Activated naive CD8-positive, alpha-beta T cell treated with anti-CD3 and anti-CD28 coated beads for 36 hours (primary cell): ENCODE results near the gene LBHD2. TPM values are rescaled to one million over a fixed set of nuclear protein-coding genes. Genes with fewer than 3 reads are reported as not detected.

ENCODE experiments used
- DNase-seq: peaks from one replicate; pipeline ENCODE4 v3.0.0; 2021
- H3K27ac Mint-ChIP-seq: one replicate; pipeline ENCODE4 v1.8.0; 2022; ENCODE audit warnings: mild to moderate bottlenecking, moderate library complexity, mixed read lengths
- H3K27me3 Mint-ChIP-seq: one replicate; pipeline ENCODE4 v1.8.0; 2022; ENCODE audit warnings: mild to moderate bottlenecking, mixed read lengths
- H3K36me3 Mint-ChIP-seq: one replicate; pipeline ENCODE4 v1.8.0; 2021; ENCODE audit warnings: mild to moderate bottlenecking, mixed read lengths
- H3K4me1 Mint-ChIP-seq: one replicate; pipeline ENCODE4 v1.8.0; 2021; ENCODE audit warnings: mixed read lengths
- H3K4me3 Mint-ChIP-seq: one replicate; pipeline ENCODE4 v1.8.0; 2022; ENCODE audit warnings: mild to moderate bottlenecking, moderate library complexity, mixed read lengths
- H3K9me3 Mint-ChIP-seq: one replicate; pipeline ENCODE4 v1.8.0; 2022; ENCODE audit warnings: mixed read lengths
- total RNA-seq, 2 experiments: library from RNA; stranded (reverse); gene quantifications; one replicate each; pipeline ENCODE4 v1.2.3, GENCODE V29; 2021

LBHD2 gene
- total RNA-seq, 2 experiments from 2014 or later = not detected

DNA sequence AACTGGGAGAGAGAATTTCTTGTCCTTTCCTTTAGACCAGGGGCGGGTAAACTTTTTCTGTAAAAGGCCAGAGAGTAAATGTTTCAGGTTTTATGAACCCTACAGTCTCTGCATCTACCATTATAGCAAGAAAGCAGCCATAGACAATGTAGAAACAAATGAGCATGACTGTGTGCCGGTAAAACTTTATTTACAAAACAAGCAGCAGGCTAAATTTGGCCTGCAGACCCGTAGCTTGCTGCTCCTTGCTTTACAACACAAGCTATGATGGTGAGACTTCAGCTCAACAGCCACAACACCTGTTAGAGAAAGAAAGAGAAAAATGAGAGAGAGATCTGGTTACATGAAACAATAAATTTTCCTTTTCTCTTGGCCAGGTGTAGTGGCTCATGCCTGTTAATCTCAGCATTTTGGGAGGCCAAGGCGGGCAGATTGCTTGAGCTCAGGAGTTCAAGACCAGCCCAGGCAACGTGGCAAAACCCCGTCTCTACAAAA, 22.5 kb upstream of the LBHD2 start:
- H3K27ac Mint-ChIP-seq = no peak overlapping the region

DNA sequence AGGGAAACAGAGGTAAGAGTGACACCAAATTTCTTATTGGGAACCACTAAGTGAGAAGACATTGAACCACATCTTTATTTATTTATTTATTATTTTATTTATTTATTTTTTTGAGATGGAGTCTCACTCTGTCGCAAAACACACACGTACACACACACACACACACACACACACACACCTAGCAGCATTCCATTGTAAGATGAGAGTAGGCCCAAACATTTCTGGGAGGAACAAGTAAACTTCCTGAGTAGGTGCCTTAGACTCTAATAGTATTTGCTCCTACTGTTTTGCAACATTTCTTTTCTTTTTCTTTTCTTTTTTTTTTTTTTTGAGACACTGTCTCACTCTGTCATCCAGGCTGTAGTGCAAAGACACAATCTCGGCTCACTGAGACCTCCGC, 19.6 kb upstream of the LBHD2 start:
- H3K27ac Mint-ChIP-seq = no peak overlapping the region
- H3K4me1 Mint-ChIP-seq = no peaks in the 10 kb centered on the region
- no peaks in the 10 kb centered on the region for H3K36me3 Mint-ChIP-seq
- peaks cover 18% of the 10 kb centered on the region for H3K27me3 Mint-ChIP-seq
- H3K4me3 Mint-ChIP-seq = no peak overlapping the region
- no peak for DNase-seq
- no peaks in the 10 kb centered on the region for H3K9me3 Mint-ChIP-seq

More for the DNA sequence above, 22.5 kb upstream of the LBHD2 start:
- peaks cover 31% of the 10 kb centered on the region for H3K27me3 Mint-ChIP-seq
- H3K4me3 Mint-ChIP-seq = no peak overlapping the region
- no peaks in the 10 kb centered on the region for H3K9me3 Mint-ChIP-seq
- no peaks in the 10 kb centered on the region for H3K36me3 Mint-ChIP-seq
- no peak for DNase-seq
- H3K4me1 Mint-ChIP-seq = no peaks in the 10 kb centered on the region

DNA sequence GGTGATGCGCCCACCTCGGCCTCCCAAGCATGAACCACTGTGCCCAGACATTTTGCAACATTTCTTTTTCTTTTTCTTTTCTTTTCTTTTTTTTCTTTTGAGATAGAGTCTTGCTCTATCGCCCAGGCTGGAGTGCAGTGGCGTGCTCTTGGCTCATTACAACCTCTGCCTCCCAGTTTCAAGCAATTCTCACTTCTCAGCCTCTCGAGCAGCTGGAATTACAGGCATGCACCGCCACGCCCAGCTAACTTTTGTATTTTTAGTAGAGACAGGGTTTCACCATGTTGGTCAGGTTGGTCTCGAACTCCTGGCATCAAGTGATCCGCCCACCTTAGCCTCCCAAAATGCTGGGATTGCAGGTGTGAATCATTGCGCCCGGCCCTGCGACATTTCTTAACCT, 19.0 kb upstream of the LBHD2 start:
- Mint-ChIP-seq H3K27me3 (peaks cover 12% of the 10 kb centered on the region), H3K36me3 (no peaks in the 10 kb centered on the region)

DNA sequence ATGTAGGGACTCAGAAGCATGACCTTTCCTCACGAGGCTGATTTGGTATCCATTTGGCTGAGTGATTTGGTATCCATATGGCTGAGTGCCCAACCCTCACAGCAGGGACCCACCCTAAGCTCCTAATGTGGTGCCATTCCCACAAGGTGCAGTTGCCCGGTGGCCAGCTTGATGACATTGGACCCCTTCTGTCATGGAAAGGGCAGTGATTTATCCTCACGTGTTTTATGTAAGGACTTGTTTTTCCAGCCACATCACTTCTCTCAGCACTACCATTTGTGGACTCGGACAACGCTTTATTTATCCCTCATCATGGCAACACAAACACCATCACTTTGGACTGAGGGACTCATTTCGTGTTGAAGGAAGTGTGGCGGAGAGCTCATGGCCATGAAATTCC, 18.1 kb upstream of the LBHD2 start:
- no peak overlapping the region for H3K27ac Mint-ChIP-seq
- no peaks in the 10 kb centered on the region for H3K4me1 Mint-ChIP-seq
- H3K27me3 Mint-ChIP-seq = peaks cover 9% of the 10 kb centered on the region
- no peak for DNase-seq
- H3K4me3 Mint-ChIP-seq = no peak overlapping the region
- no peaks in the 10 kb centered on the region for H3K9me3 Mint-ChIP-seq
- no peaks in the 10 kb centered on the region for H3K36me3 Mint-ChIP-seq

More for the DNA sequence above, 19.0 kb upstream of the LBHD2 start:
- no peak overlapping the region for H3K4me3 Mint-ChIP-seq
- no peaks in the 10 kb centered on the region for H3K4me1 Mint-ChIP-seq
- H3K27ac Mint-ChIP-seq = no peak overlapping the region
- no peak for DNase-seq
- no peaks in the 10 kb centered on the region for H3K9me3 Mint-ChIP-seq

DNA sequence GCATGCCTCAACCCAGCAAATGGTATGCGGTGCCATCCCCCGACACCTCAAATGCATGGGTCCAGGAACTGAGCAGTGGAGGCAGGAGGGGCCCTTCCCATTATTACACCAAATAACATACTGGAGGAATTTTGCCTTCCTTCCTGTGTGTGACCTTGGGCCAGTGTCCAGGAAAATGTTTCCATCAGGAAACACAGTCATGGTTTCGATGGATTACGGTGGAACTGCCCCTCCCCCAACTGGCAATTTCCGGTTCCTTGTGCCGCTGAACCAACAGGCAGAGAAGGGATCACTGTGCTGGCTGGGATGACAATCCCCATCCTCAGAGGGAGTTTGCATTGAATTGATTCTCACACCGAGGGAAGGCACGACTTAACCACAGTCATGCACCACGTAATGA, 17.6 kb upstream of the LBHD2 start:
- Mint-ChIP-seq H3K27me3 (peaks cover 9% of the 10 kb centered on the region), H3K9me3 (no peaks in the 10 kb centered on the region), H3K4me1 (no peaks in the 10 kb centered on the region), H3K36me3 (no peaks in the 10 kb centered on the region), H3K4me3 (no peak overlapping the region), H3K27ac (no peak overlapping the region)
- no peak for DNase-seq

DNA sequence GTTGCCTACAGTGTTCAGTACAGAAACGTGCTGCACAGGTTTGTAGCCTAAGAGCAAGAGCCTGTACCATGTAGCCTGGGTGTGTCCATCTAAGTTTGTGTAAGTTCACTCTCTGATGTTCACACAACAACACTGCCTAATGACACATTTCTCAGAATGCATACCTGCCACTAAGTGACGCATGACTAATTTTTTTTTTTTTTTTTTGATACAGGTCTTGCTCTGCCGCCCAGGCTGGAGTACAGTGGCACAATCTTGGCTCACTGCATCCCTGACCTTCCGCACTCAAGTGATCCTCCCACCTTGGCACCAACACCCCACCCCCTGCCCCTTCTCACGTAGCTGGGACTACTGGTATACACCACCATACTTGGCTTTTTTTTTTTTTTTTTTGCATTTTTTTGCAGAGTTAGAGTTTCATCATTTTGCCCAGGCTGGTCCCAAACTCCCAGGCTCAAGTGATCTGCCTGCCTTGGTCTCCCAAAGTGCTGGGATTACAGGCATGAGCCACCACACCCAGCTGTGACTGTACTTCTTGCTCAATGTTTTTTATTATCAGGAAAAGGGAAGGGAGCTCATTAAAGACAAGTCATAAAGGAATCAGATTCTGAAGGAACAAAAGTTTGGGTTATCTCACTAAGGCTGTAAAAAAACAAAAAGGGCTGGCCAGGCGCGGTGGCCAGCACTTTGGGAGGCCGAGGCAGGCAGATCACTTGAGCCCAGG, 16.6 kb upstream of the LBHD2 start:
- Mint-ChIP-seq H3K27ac (no peak overlapping the region), H3K36me3 (no peaks in the 10 kb centered on the region), H3K9me3 (no peaks in the 10 kb centered on the region), H3K27me3 (peaks cover 9% of the 10 kb centered on the region), H3K4me1 (no peaks in the 10 kb centered on the region), H3K4me3 (no peak overlapping the region)
- DNase-seq = no peak

DNA sequence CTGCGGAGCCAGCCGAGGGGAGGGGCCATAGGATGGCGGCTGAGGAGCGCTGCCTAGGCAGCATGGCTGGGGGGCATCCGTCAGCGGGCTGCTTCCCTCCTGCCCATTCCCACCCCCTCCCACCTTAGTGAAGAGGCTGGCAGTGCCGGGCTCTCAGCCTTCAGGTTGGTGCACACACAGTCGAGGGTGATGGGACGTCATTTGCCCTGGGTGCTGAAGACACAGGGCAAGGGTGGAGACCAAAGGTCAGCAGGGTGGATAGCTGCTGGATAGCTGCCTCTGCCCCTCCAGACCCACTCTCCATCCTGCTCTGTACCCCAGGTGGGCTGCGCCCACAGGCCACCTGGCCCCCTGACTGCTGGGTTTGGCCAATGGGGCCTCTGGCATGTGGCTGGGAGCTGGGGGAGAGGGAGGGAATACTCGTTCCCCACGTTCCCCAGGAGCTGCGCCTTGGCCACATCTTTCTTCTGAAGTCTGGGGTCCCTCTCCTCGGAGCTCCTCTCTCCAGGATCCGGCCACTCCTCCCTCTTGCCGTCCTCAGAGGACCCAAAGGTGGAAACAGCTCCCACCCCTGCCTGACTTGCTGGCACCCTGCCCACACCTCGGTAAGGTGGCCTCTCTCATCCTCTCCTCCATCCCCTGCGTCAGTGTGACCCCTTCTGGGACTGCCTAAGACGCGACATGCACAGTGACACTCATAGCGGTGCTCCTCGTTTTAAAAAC, 15.5 kb upstream of the LBHD2 start:
- no peaks in the 10 kb centered on the region for H3K9me3 Mint-ChIP-seq
- no peaks in the 10 kb centered on the region for H3K36me3 Mint-ChIP-seq
- H3K27ac Mint-ChIP-seq = no peak overlapping the region
- H3K27me3 Mint-ChIP-seq = peaks cover 4% of the 10 kb centered on the region
- no peaks in the 10 kb centered on the region for H3K4me1 Mint-ChIP-seq
- DNase-seq = no peak
- no peak overlapping the region for H3K4me3 Mint-ChIP-seq

DNA sequence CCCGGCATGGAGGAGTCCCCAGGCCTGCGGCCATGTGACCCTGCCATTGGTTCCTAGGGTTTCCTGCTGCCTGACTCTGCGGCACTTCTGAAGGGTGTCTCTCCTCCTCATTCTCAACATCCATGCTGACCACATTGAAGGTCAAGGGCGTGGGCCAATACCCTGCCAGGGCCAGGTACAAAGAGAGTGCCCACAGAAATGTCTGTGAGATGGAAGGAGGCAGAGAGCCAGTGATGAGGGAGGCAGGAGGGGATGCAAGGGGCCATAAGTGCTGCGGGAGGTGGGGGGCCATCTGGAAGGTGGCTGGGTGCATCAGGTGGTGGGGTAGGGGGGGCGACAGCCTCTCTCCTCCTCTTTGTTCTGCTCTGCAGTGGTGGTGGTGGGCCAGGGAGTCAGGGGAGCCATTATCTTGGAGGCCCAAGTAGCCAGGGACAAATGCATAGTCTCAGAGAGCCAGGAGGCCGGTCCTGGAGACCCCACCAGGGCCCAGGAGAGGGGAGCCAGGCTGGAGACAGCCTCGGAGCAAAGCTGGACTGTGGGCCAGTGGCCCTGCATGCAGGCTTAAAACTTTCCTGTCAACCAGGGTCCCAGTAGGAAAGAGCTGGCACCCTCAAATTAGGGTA, 13.6 kb upstream of the LBHD2 start:
- DNase-seq = no peak
- H3K27ac Mint-ChIP-seq = no peak overlapping the region
- H3K9me3 Mint-ChIP-seq = no peaks in the 10 kb centered on the region
- no peaks in the 10 kb centered on the region for H3K36me3 Mint-ChIP-seq
- peaks cover 9% of the 10 kb centered on the region for H3K27me3 Mint-ChIP-seq
- H3K4me3 Mint-ChIP-seq = no peak overlapping the region
- H3K4me1 Mint-ChIP-seq = no peaks in the 10 kb centered on the region

DNA sequence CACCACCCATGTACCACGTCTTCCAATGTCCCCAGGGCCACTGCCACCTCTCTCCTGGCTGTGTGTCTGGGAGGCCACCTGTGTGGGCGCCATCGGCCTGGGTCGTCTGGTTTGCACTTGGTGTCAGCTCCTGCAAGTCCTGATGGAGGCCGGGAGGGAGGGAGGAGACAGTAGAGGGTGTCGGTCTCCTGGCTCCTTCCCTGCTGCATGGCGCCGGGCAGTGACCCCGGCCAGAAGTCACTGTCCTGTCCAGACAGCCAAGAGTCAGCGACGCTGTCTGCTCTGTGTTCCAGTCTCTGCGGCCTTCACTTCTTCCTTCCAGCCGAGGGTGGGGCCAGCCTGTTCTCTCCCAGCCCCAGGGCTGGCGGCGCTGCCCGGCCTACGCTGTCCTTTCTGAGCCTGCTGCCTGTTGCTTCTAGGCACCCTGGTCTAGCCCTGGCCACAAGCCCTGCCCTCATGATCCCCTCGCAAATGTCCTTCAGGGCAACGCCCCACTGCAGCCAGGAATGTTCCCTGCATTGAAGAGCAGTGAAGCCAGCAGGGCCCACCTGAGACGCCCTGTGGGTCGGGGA, 13.0 kb upstream of the LBHD2 start:
- peaks cover 9% of the 10 kb centered on the region for H3K27me3 Mint-ChIP-seq
- H3K9me3 Mint-ChIP-seq = no peaks in the 10 kb centered on the region
- H3K4me1 Mint-ChIP-seq = no peaks in the 10 kb centered on the region
- H3K36me3 Mint-ChIP-seq = no peaks in the 10 kb centered on the region
- no peak overlapping the region for H3K4me3 Mint-ChIP-seq
- no peak for DNase-seq
- H3K27ac Mint-ChIP-seq = no peak overlapping the region

DNA sequence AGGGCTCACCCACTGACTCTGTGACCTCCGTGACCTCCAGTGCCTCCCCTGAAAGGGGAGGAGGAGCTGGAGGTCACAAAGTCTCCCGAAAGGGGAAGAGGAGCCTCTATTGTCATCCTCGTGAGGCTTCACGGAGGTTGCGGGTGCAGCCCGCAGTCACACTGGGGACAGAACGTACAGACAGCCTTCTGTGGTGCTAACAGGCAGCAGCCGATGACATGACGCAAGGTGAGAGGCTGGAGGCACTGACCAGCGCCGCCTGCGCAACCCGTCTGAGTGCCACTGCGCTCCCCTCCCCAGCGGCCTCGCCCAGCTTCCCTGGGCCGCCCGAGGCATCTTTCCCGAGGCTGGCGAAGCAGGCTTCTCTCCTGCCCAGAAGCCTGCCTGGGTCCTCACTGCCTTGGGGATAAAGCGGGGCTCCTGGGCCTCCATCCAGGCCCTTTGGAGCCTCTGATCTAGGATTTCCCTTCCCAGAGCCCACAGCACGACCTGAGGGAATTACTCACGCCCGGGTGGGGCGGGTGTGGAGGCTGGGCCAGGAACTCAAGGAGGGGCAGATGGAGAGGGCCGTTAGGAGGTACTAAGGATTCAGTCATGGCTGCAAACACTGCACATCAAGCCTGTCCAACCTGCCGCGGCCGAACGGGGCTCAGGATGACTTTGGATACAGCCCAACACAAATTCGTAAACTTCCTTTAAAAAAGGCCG, 12.3 kb upstream of the LBHD2 start:
- H3K36me3 Mint-ChIP-seq = no peaks in the 10 kb centered on the region
- no peaks in the 10 kb centered on the region for H3K4me1 Mint-ChIP-seq
- no peak overlapping the region for H3K4me3 Mint-ChIP-seq
- DNase-seq = no peak
- no peaks in the 10 kb centered on the region for H3K9me3 Mint-ChIP-seq
- H3K27me3 Mint-ChIP-seq = peaks cover 9% of the 10 kb centered on the region
- H3K27ac Mint-ChIP-seq = no peak overlapping the region

DNA sequence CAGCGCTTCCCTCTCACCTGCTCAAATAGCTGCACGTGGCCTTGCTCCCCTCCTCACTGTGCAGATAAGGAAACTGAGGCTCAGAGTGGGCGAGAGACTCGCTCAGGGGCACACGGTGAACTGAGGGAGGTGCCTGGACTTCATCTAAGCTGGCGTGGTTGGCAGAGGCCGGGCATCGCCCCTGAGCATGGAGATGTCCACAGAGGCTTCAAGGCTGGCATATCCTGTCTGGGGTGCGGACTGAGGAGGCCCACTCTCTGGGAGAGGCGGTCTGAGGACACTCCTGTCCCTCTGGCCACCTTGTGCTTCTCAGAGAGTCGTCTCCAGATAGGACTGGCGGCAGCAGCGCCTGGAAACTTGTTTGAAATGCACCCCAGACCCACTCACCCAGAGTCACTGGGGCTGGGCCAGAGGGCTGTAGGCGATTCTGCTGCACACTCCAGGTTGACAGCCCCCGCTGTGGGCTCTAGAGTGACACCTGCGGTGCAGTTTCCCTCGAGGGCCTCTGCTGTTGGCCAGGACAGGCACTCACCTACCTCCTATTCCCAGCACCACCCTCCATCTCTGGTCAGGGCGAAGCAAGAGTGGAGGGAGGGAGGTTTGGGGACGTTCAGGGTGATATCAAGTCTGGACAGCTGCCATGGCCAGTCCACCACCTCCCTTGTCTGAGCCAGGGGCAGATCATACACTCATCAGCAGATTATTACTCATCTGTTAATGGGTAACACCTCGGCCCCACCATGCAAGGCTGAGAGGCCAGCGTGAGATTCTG, 11.2 kb upstream of the LBHD2 start:
- H3K4me1 Mint-ChIP-seq = no peaks in the 10 kb centered on the region
- H3K9me3 Mint-ChIP-seq = no peaks in the 10 kb centered on the region
- no peak for DNase-seq
- no peak overlapping the region for H3K27ac Mint-ChIP-seq
- H3K36me3 Mint-ChIP-seq = no peaks in the 10 kb centered on the region
- H3K27me3 Mint-ChIP-seq = peaks cover 9% of the 10 kb centered on the region
- no peak overlapping the region for H3K4me3 Mint-ChIP-seq

DNA sequence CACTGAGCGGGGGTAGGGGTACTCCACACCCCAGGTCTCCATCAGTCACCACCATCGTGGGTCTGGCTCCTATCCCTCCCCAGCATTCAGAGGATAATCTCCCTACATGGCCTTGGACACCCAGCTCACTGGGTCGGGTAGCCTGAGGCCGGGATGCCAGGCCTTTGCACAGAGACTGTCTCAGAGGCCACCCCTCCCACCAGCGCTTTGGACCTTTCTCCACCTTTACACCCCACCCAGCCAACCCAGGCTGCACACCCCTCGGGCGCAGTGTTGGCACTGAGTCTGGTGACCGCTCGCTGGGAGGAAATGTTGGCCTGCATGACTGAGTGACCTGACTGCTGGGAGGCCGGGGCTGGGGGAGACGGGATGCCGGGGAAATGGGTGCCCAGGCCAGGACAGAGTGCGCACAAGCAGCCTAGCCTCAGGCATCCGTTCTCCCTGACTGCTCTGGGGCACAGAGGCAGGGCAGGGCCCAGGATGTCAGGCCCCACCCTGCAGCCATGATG, 10.6 kb upstream of the LBHD2 start:
- no peak overlapping the region for H3K27ac Mint-ChIP-seq
- DNase-seq = no peak

DNA sequence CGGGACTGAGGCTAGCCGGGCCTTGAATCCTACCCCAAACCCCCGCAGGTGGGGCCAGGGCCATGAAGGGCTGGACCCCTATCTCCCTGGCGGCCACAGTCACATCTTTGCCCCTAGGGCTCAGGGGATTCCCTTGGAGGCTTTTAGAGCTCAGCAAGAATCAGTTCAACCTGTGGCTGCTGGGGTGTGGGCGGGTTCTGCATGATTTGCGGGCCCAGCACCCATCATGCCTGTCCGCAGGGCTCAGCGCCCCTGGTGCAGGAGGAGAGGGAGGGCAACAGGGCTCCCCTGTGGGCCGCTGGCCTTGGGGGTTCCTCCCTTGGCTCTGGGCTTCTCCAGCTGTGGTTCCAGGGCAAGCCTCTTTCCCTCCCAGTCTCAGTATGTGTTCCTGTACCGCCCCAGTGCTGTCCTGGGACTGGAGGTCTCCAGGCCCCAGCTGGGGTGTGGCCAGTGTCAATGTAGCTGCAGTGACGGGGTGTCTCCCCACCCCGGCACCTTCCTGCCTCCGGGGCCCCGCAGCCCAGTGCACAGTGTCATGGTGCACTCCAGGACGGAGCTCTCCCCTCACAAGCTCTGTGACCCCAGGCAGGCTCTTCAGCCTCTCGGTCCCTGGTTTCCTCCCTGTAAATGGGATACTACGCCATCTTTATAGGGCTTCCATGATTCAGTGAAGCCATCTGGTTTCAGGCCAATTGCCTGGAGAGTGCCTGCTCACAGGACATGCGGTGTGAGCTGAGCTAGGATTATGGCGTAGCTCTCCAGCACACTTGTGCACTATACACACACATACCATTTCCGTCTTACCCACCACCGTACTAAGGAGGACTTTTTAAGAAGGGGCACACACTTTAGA, 9.9 kb upstream of the LBHD2 start:
- Mint-ChIP-seq H3K27ac (no peak overlapping the region), H3K4me3 (no peak overlapping the region), H3K27me3 (peaks cover 5% of the 10 kb centered on the region), H3K36me3 (no peaks in the 10 kb centered on the region), H3K4me1 (no peaks in the 10 kb centered on the region), H3K9me3 (no peaks in the 10 kb centered on the region)
- no peak for DNase-seq

More for the DNA sequence above, 10.6 kb upstream of the LBHD2 start:
- Mint-ChIP-seq H3K36me3 (no peaks in the 10 kb centered on the region), H3K9me3 (no peaks in the 10 kb centered on the region), H3K27me3 (peaks cover 9% of the 10 kb centered on the region), H3K4me1 (no peaks in the 10 kb centered on the region), H3K4me3 (no peak overlapping the region)
